Fibroblast of the aortic adventitia (primary cell): ENCODE results near the gene TRIM9. TPM values are rescaled to one million over a fixed set of nuclear protein-coding genes. Genes with fewer than 3 reads are reported as not detected.
A peak's percentile ranks its signal among the peaks of the same experiment; 100 is the strongest.

Experiments used
- DNase-seq: peaks from one replicate; pipeline ENCODE4 v3.0.0-alpha.2; 2010; ENCODE audit warnings: low read depth
- H3K4me3 ChIP-seq: 2 replicates; pipeline ENCODE4 v1.5.1; 2011; ENCODE audit warnings: low read depth, mild to moderate bottlenecking, control low read depth, low read length, moderate library complexity
- CTCF ChIP-seq: IDR thresholded peaks from 2 replicates; pipeline ENCODE4 v1.5.1; 2011; ENCODE audit warnings: mild to moderate bottlenecking, low read length, control low read depth, inconsistent platforms; ENCODE audit not compliant: insufficient read depth
- total RNA-seq: library from RNA; depleted of rRNA; stranded (reverse); fragments of >200 nt; gene quantifications from 2 replicates; pipeline ENCODE4 v1.2.3, GENCODE V29; 2012; ENCODE audit warnings: low replicate concordance

Gene TRIM9
- total RNA-seq, result 0.49 and 1.6 TPM in 2 replicates

- DNase-seq, result peak; percentile 87
- no peak for TF ChIP-seq CTCF
- peak within 1 kb of the TSS; percentile 65 for H3K4me3 ChIP-seq
These were observed at the start of gene TRIM9 for GRCh38 chr14:51094901-51095853. Gene TRIM9, minus strand, starts transcription at chr14:51095105. Its CDS starts 166 bp downstream, at chr14:51094939.

- no peak for DNase-seq
- no peak for TF ChIP-seq CTCF
- no peak overlapping the region for H3K4me3 ChIP-seq
These were observed 46.0 kb upstream of the TRIM9 start for GRCh38 chr14:51140856-51141255.

GRCh38 chr14:51140338-51140737, 45.4 kb upstream of the TRIM9 start:
- DNase-seq, result no peak
- no peak overlapping the region for H3K4me3 ChIP-seq
- TF ChIP-seq CTCF, result no peak

GRCh38 chr14:51139121-51139681, 44.3 kb upstream of the TRIM9 start:
- DNase-seq, result no peak
- no peak for TF ChIP-seq CTCF
- H3K4me3 ChIP-seq, result no peak overlapping the region

GRCh38 chr14:51138404-51139103, 43.6 kb upstream of the TRIM9 start:
- no peak for TF ChIP-seq CTCF
- no peak for DNase-seq

GRCh38 chr14:51131516-51131915, 36.6 kb upstream of the TRIM9 start:
- H3K4me3 ChIP-seq, result no peak overlapping the region
- no peak for TF ChIP-seq CTCF
- DNase-seq, result no peak

More at GRCh38 chr14:51138404-51139103, 43.6 kb upstream of the TRIM9 start:
- H3K4me3 ChIP-seq, result no peak overlapping the region
